Mucosa of descending colon (tissue), 3 donors: ENCODE data around the gene BBX. TPM values are rescaled to one million over a fixed set of nuclear protein-coding genes. Genes with fewer than 3 reads are reported as not detected.

Experiments
- ATAC-seq: fragments of 200-7000 bp; cut with Tn5 transposase; one replicate; pipeline ENCODE4 v1.9.1; 2020; ENCODE audit warnings: mild to moderate bottlenecking, moderate library complexity
- DNase-seq, 3 donors: peaks; one replicate each; pipeline ENCODE4 v3.0.0-alpha.2; 2020
- H3K36me3 ChIP-seq: fragments of 200-600 bp; one replicate; pipeline ENCODE4 v1.8.0; 2021; ENCODE audit warnings: low read depth, mild to moderate bottlenecking
- H3K4me1 ChIP-seq: fragments of 200-600 bp; one replicate; pipeline ENCODE4 v1.8.0; 2021; ENCODE audit warnings: low read depth, mild to moderate bottlenecking
- H3K4me3 ChIP-seq: fragments of 200-600 bp; one replicate; pipeline ENCODE4 v1.8.0; 2021; ENCODE audit warnings: mild to moderate bottlenecking
- H3K9me3 ChIP-seq: fragments of 200-600 bp; one replicate; pipeline ENCODE4 v1.8.0; 2021; ENCODE audit warnings: mild to moderate bottlenecking
- CTCF ChIP-seq: fragments of 200-600 bp; IDR thresholded peaks from one replicate; pipeline ENCODE4 v1.8.0; 2022; ENCODE audit warnings: antibody characterized with exemption, mild to moderate bottlenecking
- intact Hi-C, 2 donors: fragments of 100-400 bp; cut with DNase I in 1 of 2; cut with micrococcal nuclease in 1 of 2; formaldehyde crosslinking; loops; one replicate each; pipeline versions ENCODE4 v1.11.0 to v1.11.1; 2022; cut with DNase I, micrococcal nuclease
- total RNA-seq, 3 donors: library from RNA; stranded (reverse); fragmentation: NEBNext Ultra II Directional in 2 of 3; extraction: Animal tissue kit (Norgen Biotek cat#: 25700) in 2 of 3; gene quantifications; one replicate each; pipeline versions ENCODE4 v1.2.1 to v1.2.4, GENCODE V29; 2021 to 2023
- donor health status: DM: no; HTN: no; CAD: no; lungs with moderate emphysema.
- donor health status: DM: no; HTN: no; CAD: no.
- donor health status: DM: no; HTN: yes; CAD: no.

BBX gene
- total RNA-seq, 3 donors from 2014 or later: 24.4 to 69.9 (median 26.0) TPM

GRCh38 chr3:107668963-107669362 lies 146.2 kb downstream of the BBX start:
- intact Hi-C loops: no loop called here
- DNase-seq: no peak
- TF ChIP-seq CTCF: no peak
- Histone ChIP-seq H3K36me3 (no peaks in the 10 kb centered on the region), H3K9me3 (no peaks in the 10 kb centered on the region), H3K4me1 (no peaks in the 10 kb centered on the region), H3K4me3 (no peak overlapping the region)
- no peak for ATAC-seq

- intact Hi-C loops: no loop called here
- Histone ChIP-seq H3K4me1 (no peaks in the 10 kb centered on the region), H3K9me3 (no peaks in the 10 kb centered on the region), H3K4me3 (no peak overlapping the region), H3K36me3 (no peaks in the 10 kb centered on the region)
- no peak for TF ChIP-seq CTCF
- ATAC-seq (no peak), DNase-seq (no peak)
Measured at GRCh38 chr3:107669669-107670068, 146.9 kb downstream of the BBX start.

- no peaks in the 10 kb centered on the region for H3K9me3 ChIP-seq
- H3K4me3 ChIP-seq: no peak overlapping the region
- DNase-seq: no peak
- H3K4me1 ChIP-seq: no peaks in the 10 kb centered on the region
- H3K36me3 ChIP-seq: no peaks in the 10 kb centered on the region
- ATAC-seq: no peak
- intact Hi-C loops: no loop called here
- no peak for TF ChIP-seq CTCF
Measured at GRCh38 chr3:107670986-107671385, 148.2 kb downstream of the BBX start.

GRCh38 chr3:107674371-107674770 lies 151.6 kb downstream of the BBX start:
- intact Hi-C loops: no loop called here
- no peak for DNase-seq
- no peak for TF ChIP-seq CTCF
- Histone ChIP-seq H3K4me3 (no peak overlapping the region), H3K4me1 (no peaks in the 10 kb centered on the region), H3K36me3 (no peaks in the 10 kb centered on the region), H3K9me3 (no peaks in the 10 kb centered on the region)
- ATAC-seq: no peak

- no peak for TF ChIP-seq CTCF
- intact Hi-C loops: loop anchor here in 1 of 2 donors (5.0 kb wide), 1 partner anchor 67 kb away; no protein-coding TSS in a partner anchor
- H3K36me3 ChIP-seq: no peaks in the 10 kb centered on the region
- no peak for DNase-seq
- H3K4me1 ChIP-seq: no peaks in the 10 kb centered on the region
- peak; percentile 52 for ATAC-seq
- no peaks in the 10 kb centered on the region for H3K9me3 ChIP-seq
- no peak overlapping the region for H3K4me3 ChIP-seq
Measured at GRCh38 chr3:107675233-107675900, 152.6 kb downstream of the BBX start.
